NK-92 (cell line): ENCODE data around the gene HOXB9.

Experiments used
- DNase-seq: peaks from one replicate; lab custom pipeline; 2025; ENCODE audit not compliant: unreplicated experiment; lab: John Stamatoyannopoulos, UW

The HOXB9 gene

GRCh38 chr17:48597778-48598631 is 28.2 kb downstream of the HOXB9 start:
- no peak for DNase-seq

DNA sequence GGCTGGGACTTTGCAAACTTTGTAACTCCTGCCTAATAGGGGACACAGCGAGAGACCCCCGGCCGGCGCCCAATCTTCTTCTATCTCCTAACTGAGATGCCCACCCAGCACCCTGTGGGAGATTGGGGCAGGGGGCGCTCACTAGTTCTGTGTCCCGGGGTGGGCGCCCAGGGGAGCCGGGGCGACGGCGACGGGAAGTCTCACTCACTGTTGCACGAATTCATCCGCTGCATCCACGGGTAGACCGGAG is 28.7 kb downstream of the HOXB9 start:
- no peak for DNase-seq

DNA sequence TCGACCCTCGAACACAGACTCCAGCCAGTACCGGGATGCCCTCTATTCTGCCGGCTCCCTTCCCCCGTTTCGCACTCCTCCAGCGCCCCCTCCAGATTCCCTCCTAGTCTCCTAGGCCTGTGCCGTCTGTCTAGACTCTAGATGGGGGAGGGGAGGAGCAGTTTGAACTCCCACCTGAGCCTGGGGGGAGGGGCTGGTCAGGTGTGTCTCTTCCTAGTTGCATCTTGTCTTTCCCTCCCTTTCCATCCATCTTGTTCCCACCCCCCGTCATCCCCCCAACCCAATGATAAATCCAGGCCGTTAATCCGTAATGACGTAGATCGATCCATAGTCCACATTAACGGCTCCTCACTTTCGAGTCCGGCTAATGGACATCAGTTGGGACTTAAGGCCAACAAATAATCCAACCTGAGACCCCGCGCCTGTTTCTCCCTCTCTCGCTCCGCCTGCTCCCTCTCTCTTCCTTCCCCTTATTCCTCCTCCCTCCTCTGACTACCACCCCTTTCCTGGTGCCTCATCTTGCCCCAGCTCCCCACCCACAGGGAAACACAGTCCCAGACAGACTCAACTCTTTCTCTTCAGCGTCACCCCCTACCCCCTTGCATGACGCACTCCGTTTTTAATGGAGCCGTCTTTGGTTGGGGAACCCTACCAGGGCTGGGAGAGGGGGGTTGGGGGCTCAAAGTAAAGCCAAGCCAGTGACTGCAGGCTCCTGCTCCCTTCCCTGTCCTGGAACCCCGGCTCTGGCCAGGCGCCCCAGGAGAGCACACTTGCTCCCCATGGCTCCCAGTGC is 29.2 kb downstream of the HOXB9 start:
- no peak for DNase-seq

- DNase-seq = no peak
Observed at GRCh38 chr17:48596000-48596734, 30.0 kb downstream of the HOXB9 start.

DNA sequence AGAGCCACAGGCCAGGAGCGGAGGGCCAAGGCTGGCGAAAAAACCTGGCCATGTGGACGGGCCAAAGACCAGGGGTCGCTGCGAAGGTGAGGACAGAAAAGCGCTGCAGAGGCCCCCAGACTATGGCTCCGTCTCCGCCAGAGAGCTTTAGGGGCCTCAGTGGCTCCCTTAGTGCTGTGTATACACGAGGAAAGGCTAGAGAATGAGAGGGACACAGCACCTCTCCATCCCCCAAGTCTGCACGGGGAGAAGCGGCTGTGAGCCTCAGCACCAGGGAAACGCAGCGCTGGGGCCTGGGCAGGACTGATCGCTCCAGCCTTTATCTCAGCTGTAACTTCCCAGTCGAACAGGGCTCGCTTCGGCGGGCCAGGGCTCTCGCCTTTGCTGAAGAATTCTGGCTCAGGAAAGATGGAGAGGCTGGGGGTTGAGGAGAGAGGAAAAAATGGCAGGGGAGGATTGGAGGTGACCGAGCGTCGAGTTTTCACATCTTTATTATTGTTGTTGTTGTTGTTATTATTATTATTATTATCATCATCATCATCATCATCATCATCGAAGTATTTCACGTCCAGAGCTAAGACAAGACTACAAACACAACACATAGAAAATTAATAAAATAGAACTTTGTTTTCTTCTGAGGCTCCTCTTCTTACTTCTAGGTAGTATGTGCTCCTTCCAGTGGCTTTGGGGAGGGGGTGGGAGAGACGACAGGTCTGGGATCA is 30.7 kb downstream of the HOXB9 start:
- DNase-seq = no peak

- no peak for DNase-seq
Observed at GRCh38 chr17:48594538-48595277, 31.4 kb downstream of the HOXB9 start.

- DNase-seq = no peak
Observed at GRCh38 chr17:48593840-48594537, 32.2 kb downstream of the HOXB9 start.

DNA sequence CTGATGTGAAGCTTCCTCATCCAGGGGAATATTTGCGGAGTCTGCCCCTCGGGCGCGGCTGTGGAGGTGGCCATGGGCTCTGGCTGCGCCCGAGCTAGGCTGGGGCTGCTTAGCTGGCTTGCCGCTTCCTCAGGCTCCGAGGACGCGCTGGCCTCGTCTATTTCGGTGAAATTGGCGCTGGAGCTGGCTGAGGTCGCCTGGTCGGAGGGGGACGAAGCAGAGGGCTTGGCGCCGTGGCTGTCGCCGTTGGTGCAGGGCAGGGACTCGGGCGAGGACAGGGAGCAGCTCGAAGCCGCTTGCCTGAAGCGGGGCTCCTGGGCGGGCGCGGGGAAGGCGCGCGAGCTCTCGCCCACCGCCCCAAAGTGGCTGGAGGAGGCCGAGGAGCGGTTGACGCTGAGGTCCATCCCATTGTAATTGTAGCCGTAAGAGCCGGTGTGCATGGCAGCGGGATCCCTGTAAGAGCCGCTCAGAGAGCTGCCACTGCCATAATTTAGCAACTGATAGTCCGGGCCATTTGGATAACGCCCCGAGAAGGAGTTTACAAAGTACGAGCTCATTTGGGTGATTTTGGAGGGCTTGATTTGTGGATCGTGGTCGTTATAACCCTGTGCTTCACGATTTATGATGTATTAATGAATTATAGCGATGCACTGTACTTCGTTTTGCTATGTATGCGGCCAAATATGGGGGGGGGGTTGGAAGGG is 32.9 kb downstream of the HOXB9 start, which contains the start of gene HOXB5:
TSS of gene HOXB5 (minus strand) at position 654 of the 704 bp plus-strand sequence. CDS start at position 557, 97 bp downstream.
- DNase-seq = no peak

- DNase-seq = no peak
Observed at GRCh38 chr17:48592577-48592976, 33.6 kb downstream of the HOXB9 start.

- no peak for DNase-seq
Observed at GRCh38 chr17:48592057-48592514, 34.1 kb downstream of the HOXB9 start.

DNA sequence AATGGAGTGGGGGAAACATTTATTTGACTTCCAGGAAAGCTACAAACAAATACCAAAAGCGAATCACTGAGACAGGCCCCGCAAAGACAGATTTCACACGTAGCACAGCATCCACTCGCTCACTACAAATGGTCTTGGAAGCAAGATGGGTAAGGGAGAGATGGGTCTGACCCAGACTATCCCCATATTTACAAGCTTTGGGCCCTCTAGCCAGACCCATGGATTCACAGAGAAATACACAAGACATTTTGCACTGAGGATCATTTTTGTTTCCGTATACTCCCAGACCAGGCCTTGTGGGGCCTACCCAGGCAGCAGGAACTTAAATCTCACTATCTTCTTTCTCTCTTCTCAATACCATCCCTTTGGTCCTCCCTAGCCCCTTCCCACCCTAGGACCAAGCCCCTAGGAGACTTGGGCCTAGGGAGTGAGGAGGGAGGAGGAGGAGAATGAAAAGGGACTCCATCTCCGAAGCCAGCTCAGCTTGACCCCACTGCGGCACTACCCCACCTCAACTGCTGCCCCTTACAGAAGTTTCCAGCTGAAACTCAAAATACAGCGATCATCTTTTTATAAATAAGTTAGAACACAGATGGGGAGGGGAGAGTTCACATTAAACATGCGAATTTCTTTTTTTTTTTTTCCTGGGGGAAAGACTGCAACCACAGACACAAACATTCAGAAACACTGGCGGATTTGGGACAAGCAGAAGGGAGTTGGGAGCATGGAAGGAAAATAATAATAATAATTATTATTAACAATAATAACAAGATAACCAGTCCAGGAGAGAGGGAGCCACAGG is 34.7 kb downstream of the HOXB9 start:
- DNase-seq = no peak

DNA sequence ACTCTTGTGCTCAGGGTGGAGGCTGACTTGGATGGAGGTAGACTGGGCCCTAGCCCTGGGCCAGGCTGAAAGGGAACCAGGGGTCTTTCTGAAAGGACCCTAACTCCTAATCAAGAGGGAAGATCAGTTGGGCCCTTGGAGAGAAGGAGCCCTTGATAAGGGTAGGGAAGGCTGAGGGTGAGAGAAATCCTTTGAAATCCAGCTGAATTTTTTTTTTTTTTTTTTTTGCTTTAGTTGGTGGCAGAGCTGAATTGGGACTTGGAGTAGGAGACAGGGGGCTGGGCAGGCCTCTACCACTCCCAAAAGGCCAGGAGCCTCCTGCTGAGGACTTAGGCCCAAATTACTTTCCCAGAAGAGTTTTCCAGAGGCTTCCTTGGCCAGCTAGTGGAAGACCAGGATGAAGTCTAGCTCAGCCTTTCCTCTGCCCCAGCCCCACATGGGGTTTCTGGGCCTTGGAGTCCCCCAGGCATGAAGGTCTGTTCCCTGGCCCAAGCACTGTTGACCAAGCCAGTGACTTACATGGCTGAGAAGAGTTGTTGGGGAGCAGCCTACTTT is 35.5 kb downstream of the HOXB9 start:
- no peak for DNase-seq

- no peak for DNase-seq
Observed at GRCh38 chr17:48589831-48590606, 36.1 kb downstream of the HOXB9 start, which contains the start of gene HOXB3. Gene HOXB3 (minus strand): TSS chr17:48590241. CDS start chr17:48552474, 37,767 bp downstream.

DNA sequence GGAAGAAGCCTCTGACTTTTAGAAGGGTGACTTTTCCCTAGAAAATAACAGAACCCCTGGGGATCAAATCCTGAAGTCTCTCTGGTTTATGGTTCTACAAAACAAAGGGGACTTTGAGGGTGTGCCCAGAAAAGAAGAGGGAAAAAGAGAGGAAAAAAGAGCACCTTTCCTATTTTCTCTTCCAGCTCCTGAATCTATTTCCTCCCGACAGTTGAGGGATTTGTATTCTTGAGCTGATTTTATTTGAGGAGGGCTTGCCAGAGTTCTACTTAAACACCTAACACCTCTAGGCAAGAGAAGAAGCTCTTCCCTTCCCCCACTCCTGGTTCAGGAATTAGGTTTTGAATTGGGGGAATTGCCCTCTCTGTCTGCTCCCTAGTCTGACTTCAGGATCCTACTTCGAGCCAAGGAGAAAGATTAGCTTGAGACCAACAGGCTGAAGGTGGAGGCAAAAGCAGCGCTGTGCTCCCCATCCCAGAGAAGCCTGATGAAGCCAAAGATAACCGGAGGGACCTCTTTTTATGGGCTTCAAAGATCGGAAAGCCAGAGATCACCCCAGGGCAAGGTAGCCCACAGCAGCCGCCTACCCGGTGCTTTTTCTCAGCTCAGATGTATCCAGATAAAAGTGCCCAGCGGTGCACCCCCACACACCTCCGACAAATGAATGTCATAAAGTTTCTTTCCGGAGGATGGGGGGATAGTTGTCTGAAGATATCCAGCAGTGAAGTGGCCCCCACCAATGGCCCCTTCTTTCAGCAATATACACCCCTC is 36.9 kb downstream of the HOXB9 start:
- DNase-seq = no peak

DNA sequence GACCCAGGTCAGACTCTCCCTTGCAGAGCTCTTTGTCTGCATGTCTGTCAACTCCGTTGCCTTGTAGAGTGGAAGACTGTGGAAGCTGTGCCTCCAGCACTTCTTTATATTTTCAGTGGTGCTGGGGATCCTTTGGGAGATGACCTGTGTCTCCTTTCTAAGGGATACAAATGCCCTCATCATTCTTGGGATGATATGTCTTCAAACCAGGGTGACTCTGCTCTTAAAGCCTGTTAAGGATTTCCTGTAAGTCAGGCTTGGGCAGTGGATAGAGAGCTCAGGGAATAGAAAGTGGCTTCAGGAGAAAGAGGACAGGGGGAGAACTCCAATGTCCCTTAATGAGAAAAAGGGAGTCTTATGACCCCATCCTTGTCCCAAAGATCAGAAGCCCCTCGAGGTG is 37.6 kb downstream of the HOXB9 start:
- DNase-seq = no peak

GRCh38 chr17:48588074-48588415 is 38.1 kb downstream of the HOXB9 start:
- no peak for DNase-seq
